ENCODE data around the gene ROR1. TPM values are rescaled to one million over a fixed set of nuclear protein-coding genes. Genes with fewer than 3 reads are reported as not detected.

ROR1 gene
- total and polyA plus RNA-seq, 2 donors (not counting 1 experiment from before 2014, with no cell fraction given) = 0.46 to 16.0 TPM

- WGBS (ENCODE audit: insufficient coverage) = no CpG with 5 or more reads among the region's 2 CpGs
- no peak for ATAC-seq (ENCODE audit: low read depth)
Observed at GRCh38 chr1:63958556-63958955, 184.7 kb downstream of the ROR1 start.

GRCh38 chr1:63960326-63960725, 186.5 kb downstream of the ROR1 start:
- no peak for DNase-seq
- CTCF ChIA-PET = no interaction called here
- Mint-ChIP-seq H3K9me3 (ENCODE audit: insufficient read depth) (peaks cover 2% of the 10 kb centered on the region), H3K4me1 (no peaks in the 10 kb centered on the region), H3K4me3 (no peak overlapping the region), H3K27ac (no peak overlapping the region), H3K27me3 (peaks cover 11% of the 10 kb centered on the region)
- Histone ChIP-seq H3K4me3 (ENCODE audit: control extremely low read depth in 1 of 5, extremely low read depth in 1 of 5, insufficient read depth in 1 of 5, low read depth in 2 of 5, low read length in 4 of 5) (no peak overlapping the region), H3K4me1 (ENCODE audit: control insufficient read depth in 2 of 2, insufficient read depth in 2 of 2, low read length in 2 of 2) (no peaks in the 10 kb centered on the region), H3K9ac (ENCODE audit: low read length) (no peak overlapping the region), H3K79me2 (ENCODE audit: control insufficient read depth, insufficient read depth, low read length) (no peaks in the 10 kb centered on the region), H3K27ac (ENCODE audit: low read length in 2 of 2) (no peak overlapping the region), H4K20me1 (ENCODE audit: control insufficient read depth, insufficient read depth, low read length, poor library complexity, severe bottlenecking) (no peaks in the 10 kb centered on the region), H3K9me3 (ENCODE audit: control extremely low read depth in 1 of 3, control insufficient read depth in 2 of 3, insufficient read depth in 1 of 3, low read length in 2 of 3) (peaks cover 0 to 4% (median 2%) of the 10 kb centered on the region in 3 donors), H2AFZ (ENCODE audit: insufficient read depth, low read depth, low read length, poor library complexity, severe bottlenecking) (no peak overlapping the region), H3K4me2 (replicated peaks; ENCODE audit: low read depth, low read length, poor library complexity, severe bottlenecking) (no peak overlapping the region), H3K27me3 (replicated peaks in 1 of 4; ENCODE audit: control extremely low read depth in 1 of 4, control insufficient read depth in 3 of 4, insufficient read depth in 4 of 4, low read length in 3 of 4) (no peaks in the 10 kb centered on the region), H3K36me3 (replicated peaks in 1 of 2; ENCODE audit: control extremely low read depth in 1 of 2, control insufficient read depth in 1 of 2, extremely low read depth in 1 of 2, insufficient read depth in 2 of 2, low read length in 1 of 2) (no peaks in the 10 kb centered on the region)
- intact Hi-C loops (cut with micrococcal nuclease) = no loop called here
- POLR2A ChIA-PET = no interaction called here
- TF ChIP-seq EZH2 (IDR thresholded peaks at IDR 0.05; ENCODE audit: borderline replicate concordance, insufficient read depth, low read depth, low read length, poor library complexity, severe bottlenecking) (no peak), CTCF (IDR thresholded peaks at IDR 0.05) (no peak)
- ATAC-seq (ENCODE audit: low read depth) = no peak
- WGBS (ENCODE audit: insufficient coverage) = 87% methylated on average over 5 of the region's 5 CpGs

More at GRCh38 chr1:63958556-63958955, 184.7 kb downstream of the ROR1 start:
- ChIA-PET POLR2A (no interaction called here), CTCF (no interaction called here)
- Histone ChIP-seq H3K9ac (ENCODE audit: low read length) (no peak overlapping the region), H3K4me2 (replicated peaks; ENCODE audit: low read depth, low read length, poor library complexity, severe bottlenecking) (no peak overlapping the region), H3K4me1 (ENCODE audit: control insufficient read depth in 2 of 2, insufficient read depth in 2 of 2, low read length in 2 of 2) (no peaks in the 10 kb centered on the region), H3K9me3 (ENCODE audit: control extremely low read depth in 1 of 3, control insufficient read depth in 2 of 3, insufficient read depth in 1 of 3, low read length in 2 of 3) (peaks cover 0 to 8% (median 8%) of the 10 kb centered on the region in 3 donors), H3K27me3 (replicated peaks in 1 of 4; ENCODE audit: control extremely low read depth in 1 of 4, control insufficient read depth in 3 of 4, insufficient read depth in 4 of 4, low read length in 3 of 4) (no peaks in the 10 kb centered on the region), H3K27ac (ENCODE audit: low read length in 2 of 2) (no peak overlapping the region), H3K36me3 (replicated peaks in 1 of 2; ENCODE audit: control extremely low read depth in 1 of 2, control insufficient read depth in 1 of 2, extremely low read depth in 1 of 2, insufficient read depth in 2 of 2, low read length in 1 of 2) (no peaks in the 10 kb centered on the region), H4K20me1 (ENCODE audit: control insufficient read depth, insufficient read depth, low read length, poor library complexity, severe bottlenecking) (no peaks in the 10 kb centered on the region), H2AFZ (ENCODE audit: insufficient read depth, low read depth, low read length, poor library complexity, severe bottlenecking) (no peak overlapping the region), H3K4me3 (ENCODE audit: control extremely low read depth in 1 of 5, extremely low read depth in 1 of 5, insufficient read depth in 1 of 5, low read depth in 2 of 5, low read length in 4 of 5) (no peak overlapping the region), H3K79me2 (ENCODE audit: control insufficient read depth, insufficient read depth, low read length) (no peaks in the 10 kb centered on the region)
- H3K4me1 Mint-ChIP-seq = no peaks in the 10 kb centered on the region
- H3K9me3 Mint-ChIP-seq (ENCODE audit: insufficient read depth) = peaks cover 8% of the 10 kb centered on the region
- H3K27ac Mint-ChIP-seq = no peak overlapping the region
- H3K27me3 Mint-ChIP-seq = peaks cover 11% of the 10 kb centered on the region
- no peak overlapping the region for H3K4me3 Mint-ChIP-seq
- DNase-seq = no peak
- TF ChIP-seq EZH2 (IDR thresholded peaks at IDR 0.05; ENCODE audit: borderline replicate concordance, insufficient read depth, low read depth, low read length, poor library complexity, severe bottlenecking) (no peak), CTCF (IDR thresholded peaks at IDR 0.05) (no peak)
- intact Hi-C loops (cut with micrococcal nuclease) = no loop called here
